Measurements from ENCODE around the gene TUBGCP6. TPM values are rescaled to one million over a fixed set of nuclear protein-coding genes. Genes with fewer than 3 reads are reported as not detected.

Gene TUBGCP6
- total RNA-seq (10 to 100 TPM; 35.9 to 52.2 (median 40.8) TPM), polyA plus RNA-seq (10 to 100 TPM in 1 of 2 donors, 1 to 10 TPM in 1; 7.5 to 42.6 TPM)
- long read RNA-seq, donor 1, partial matches to known transcripts: 34 of 53 reads
- long read RNA-seq, donor 1, other reads (novel, unspliced or antisense): 19 of 53 reads
- long read RNA-seq, donor 2, full-length matches to known transcripts: 1 of 21 reads
- long read RNA-seq, donor 2, partial matches to known transcripts: 20 of 21 reads
- long read RNA-seq, donor 2, other reads (novel, unspliced or antisense): 0 of 21 reads
- long read RNA-seq, donor 3, full-length matches to known transcripts: 2 of 61 reads
- long read RNA-seq, donor 3, partial matches to known transcripts: 31 of 61 reads
- long read RNA-seq, donor 3, other reads (novel, unspliced or antisense): 28 of 61 reads

- Histone ChIP-seq H3K4me1 (ENCODE audit: insufficient read depth) (peaks cover 10% of the 10 kb centered on the region), H3K9me3 (no peaks in the 10 kb centered on the region), H3K27ac (peak within 1 kb of the TSS; percentile 50 to 82), H3K4me3 (peak within 1 kb of the TSS; percentile 71), H3K36me3 (no peaks in the 10 kb centered on the region), H3K27me3 (no peaks in the 10 kb centered on the region)
- intact Hi-C loops (cut with DNase I): loop anchor here in 3 of 4 donors (5.0 to 10.0 kb wide), 3 partner anchors 98 to 280 kb away; partner anchors contain the start of genes LMF2 (in 1 of the 3), NCAPH2 (in 1 of the 3), PPP6R2 (in 1 of the 3) and SCO2 (in 1 of the 3)
- DNase-seq: peak; percentile 92 to 97 (median 95)
- TF ChIP-seq EP300 (IDR thresholded peaks at IDR 0.05) (no peak), CTCF (IDR thresholded peaks at IDR 0.05) (peak in 1 of 3 donors; percentile 66), POLR2A (IDR thresholded peaks at IDR 0.05) (peak; percentile 91)
- 0% methylated on average over 39 to 76 of the region's 76 CpGs for WGBS, 3 donors
Observed at GRCh38 chr22:50244420-50245213, at the start of gene TUBGCP6. TUBGCP6 (minus strand) TSS chr22:50245023; CDS start chr22:50244459, 564 bp downstream.

- no peak for DNase-seq
- no peak overlapping the region for H3K4me3 ChIP-seq
- intact Hi-C loops (cut with DNase I): loop anchor here in 1 of 4 donors (5.0 kb wide), 1 partner anchor 33 kb away; the partner anchor contains the start of gene DENND6B
- TF ChIP-seq EP300 (IDR thresholded peaks at IDR 0.05) (no peak), CTCF (IDR thresholded peaks at IDR 0.05) (no peak), POLR2A (IDR thresholded peaks at IDR 0.05) (no peak)
- WGBS, 3 donors: 35 to 49% (median 35%) methylated on average over 3 to 5 of the region's 5 CpGs
- peak overlapping the region; percentile 61 to 72 for H3K27ac ChIP-seq
- H3K27me3 ChIP-seq: no peaks in the 10 kb centered on the region
- H3K4me1 ChIP-seq (ENCODE audit: insufficient read depth): peaks cover 34% of the 10 kb centered on the region
- no peaks in the 10 kb centered on the region for H3K9me3 ChIP-seq
- no peaks in the 10 kb centered on the region for H3K36me3 ChIP-seq
Observed at GRCh38 chr22:50294319-50294656, 49.5 kb upstream of the TUBGCP6 start.

- H3K27me3 ChIP-seq: no peaks in the 10 kb centered on the region
- H3K4me3 ChIP-seq: peak overlapping the region; percentile 22
- H3K27ac ChIP-seq: peak overlapping the region; percentile 61 to 72
- H3K9me3 ChIP-seq: no peaks in the 10 kb centered on the region
- no peak for TF ChIP-seq POLR2A (IDR thresholded peaks at IDR 0.05)
- no peak for TF ChIP-seq CTCF (IDR thresholded peaks at IDR 0.05)
- no peak for TF ChIP-seq EP300 (IDR thresholded peaks at IDR 0.05)
- H3K4me1 ChIP-seq (ENCODE audit: insufficient read depth): peaks cover 30% of the 10 kb centered on the region
- WGBS, 3 donors: 9 to 27% (median 11%) methylated on average over 6 to 42 of the region's 42 CpGs
- peak in 4 of 5 donors; percentile 68 to 85 (median 73) for DNase-seq
- intact Hi-C loops (cut with DNase I): loop anchor here in 1 of 4 donors (5.0 kb wide), 1 partner anchor 34 kb away; the partner anchor contains the start of gene DENND6B
- H3K36me3 ChIP-seq: no peaks in the 10 kb centered on the region
Observed at GRCh38 chr22:50293441-50294318, 48.9 kb upstream of the TUBGCP6 start.
